Duodenal mucosa (tissue), 2 donors: ENCODE results near the gene CTSC.
"Not testable (repeated sequence)": the region's sequence is repeated elsewhere in the genome, so short reads cannot be mapped to it uniquely, and the experiment has no call there.

Source experiments
- H3K27ac ChIP-seq: one replicate; pipeline ENCODE4 v1.7.0; 2013; ENCODE audit warnings: low read depth, low read length
- H3K27me3 ChIP-seq, 2 donors: one replicate each; pipeline ENCODE4 v1.7.0; 2013; ENCODE audit warnings: low read length in 2 of 2, control low read depth in 1 of 2; ENCODE audit not compliant: insufficient read depth in 2 of 2, control insufficient read depth in 1 of 2
- H3K36me3 ChIP-seq, 2 donors: one replicate each; pipeline ENCODE4 v1.7.0; 2013; ENCODE audit warnings: low read length in 2 of 2, control low read depth in 1 of 2; ENCODE audit not compliant: insufficient read depth in 2 of 2, control insufficient read depth in 1 of 2
- H3K4me1 ChIP-seq, 2 donors: one replicate each; pipeline ENCODE4 v1.7.0; 2013; ENCODE audit warnings: low read length in 2 of 2, control low read depth in 1 of 2; ENCODE audit not compliant: insufficient read depth in 2 of 2, control insufficient read depth in 1 of 2
- H3K4me3 ChIP-seq, 2 donors: one replicate each; pipeline ENCODE4 v1.7.0; 2013; ENCODE audit warnings: low read length in 2 of 2, low read depth in 1 of 2
- H3K9ac ChIP-seq, 2 donors: one replicate each; pipeline ENCODE4 v1.7.0; 2013; ENCODE audit warnings: low read length in 2 of 2, low read depth in 1 of 2
- H3K9me3 ChIP-seq, 2 donors: one replicate each; pipeline ENCODE4 v1.7.0; 2013; ENCODE audit warnings: low read length in 2 of 2, control low read depth in 1 of 2; ENCODE audit not compliant: control insufficient read depth in 1 of 2

The CTSC gene

DNA sequence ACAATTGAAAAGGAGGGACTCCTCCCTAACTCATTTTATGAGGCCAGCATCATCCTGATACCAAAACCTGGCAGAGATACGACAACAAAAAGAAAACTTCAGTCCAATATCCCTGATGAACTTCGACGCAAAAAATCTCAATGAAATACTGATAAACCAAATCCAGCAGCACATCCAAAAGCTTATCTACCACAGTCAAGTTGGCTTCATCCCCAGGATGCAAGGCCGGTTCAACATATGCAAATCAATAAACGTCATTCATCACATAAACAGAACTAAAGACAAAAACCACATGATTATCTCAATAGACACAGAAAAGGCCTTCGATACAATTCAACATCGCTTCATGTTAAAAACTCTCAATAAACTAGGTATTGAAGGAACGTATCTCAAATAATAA is 14.7 kb downstream of the CTSC start:
- not testable (repeated sequence) for H3K9ac ChIP-seq, H3K9me3 ChIP-seq, H3K4me3 ChIP-seq, H3K27ac ChIP-seq, H3K27me3 ChIP-seq
- H3K36me3 ChIP-seq = peaks cover 13 to 15% of the 10 kb centered on the region in 2 donors
- peaks cover 2 to 16% of the 10 kb centered on the region in 2 donors for H3K4me1 ChIP-seq

GRCh38 chr11:88321412-88321811 is 16.1 kb downstream of the CTSC start:
- H3K9ac ChIP-seq, H3K4me3 ChIP-seq, H3K9me3 ChIP-seq, H3K27ac ChIP-seq, H3K27me3 ChIP-seq: not testable (repeated sequence)
- peaks cover 7 to 24% of the 10 kb centered on the region in 2 donors for H3K4me1 ChIP-seq
- peaks cover 9 to 15% of the 10 kb centered on the region in 2 donors for H3K36me3 ChIP-seq

DNA sequence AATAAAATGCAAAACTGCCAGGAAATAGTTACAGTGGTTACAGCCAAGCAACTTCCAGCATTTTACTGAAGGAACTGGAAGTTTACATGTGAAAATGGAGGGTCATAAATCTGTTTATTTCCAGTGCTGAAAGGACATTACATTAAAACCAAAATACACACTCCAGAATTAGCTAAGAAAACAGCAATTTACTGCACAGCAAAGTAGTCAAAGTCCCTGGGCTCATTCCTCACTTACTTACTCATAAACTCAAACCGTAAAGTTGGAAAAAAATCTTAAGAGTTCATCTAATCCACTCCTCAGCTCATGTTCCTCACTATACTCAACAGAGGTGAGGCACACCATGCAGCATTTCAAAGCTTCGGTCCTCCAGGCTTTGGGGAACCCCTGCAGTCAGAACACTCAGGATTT is 17.4 kb downstream of the CTSC start:
- H3K27ac ChIP-seq = no peak overlapping the region

DNA sequence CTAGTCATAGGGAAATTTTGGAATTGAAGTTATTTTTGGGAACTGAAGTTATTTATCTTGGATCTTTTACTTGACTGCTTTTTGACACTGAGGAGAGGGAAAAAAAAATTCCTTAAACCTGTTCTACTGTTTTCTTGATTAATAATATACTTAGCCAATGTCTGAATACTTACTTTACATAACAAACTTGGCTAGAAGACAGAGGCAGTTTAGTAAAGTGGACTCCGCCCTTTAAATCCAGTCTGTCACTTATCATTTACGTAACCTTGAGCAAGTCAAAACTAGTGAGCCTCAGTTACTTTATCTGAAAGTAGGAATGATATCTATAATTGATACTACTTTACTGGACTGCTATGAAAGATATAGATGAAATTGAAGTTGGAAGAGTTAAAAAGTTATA is 19.5 kb downstream of the CTSC start:
- H3K27ac ChIP-seq = no peak overlapping the region
- H3K9me3 ChIP-seq = peaks cover 0 to 2% of the 10 kb centered on the region in 2 donors
- no peaks in the 10 kb centered on the region for H3K27me3 ChIP-seq
- peaks cover 8 to 16% of the 10 kb centered on the region in 2 donors for H3K4me1 ChIP-seq
- H3K4me3 ChIP-seq = no peak overlapping the region
- H3K36me3 ChIP-seq = peaks cover 2 to 4% of the 10 kb centered on the region in 2 donors
- H3K9ac ChIP-seq = no peak overlapping the region

More for the DNA sequence above, 17.4 kb downstream of the CTSC start:
- Histone ChIP-seq H3K4me3 (no peak overlapping the region), H3K27me3 (no peaks in the 10 kb centered on the region), H3K9me3 (peaks cover 0 to 2% of the 10 kb centered on the region in 2 donors), H3K36me3 (peaks cover 6 to 13% of the 10 kb centered on the region in 2 donors), H3K9ac (no peak overlapping the region), H3K4me1 (peaks cover 8 to 23% of the 10 kb centered on the region in 2 donors)

DNA sequence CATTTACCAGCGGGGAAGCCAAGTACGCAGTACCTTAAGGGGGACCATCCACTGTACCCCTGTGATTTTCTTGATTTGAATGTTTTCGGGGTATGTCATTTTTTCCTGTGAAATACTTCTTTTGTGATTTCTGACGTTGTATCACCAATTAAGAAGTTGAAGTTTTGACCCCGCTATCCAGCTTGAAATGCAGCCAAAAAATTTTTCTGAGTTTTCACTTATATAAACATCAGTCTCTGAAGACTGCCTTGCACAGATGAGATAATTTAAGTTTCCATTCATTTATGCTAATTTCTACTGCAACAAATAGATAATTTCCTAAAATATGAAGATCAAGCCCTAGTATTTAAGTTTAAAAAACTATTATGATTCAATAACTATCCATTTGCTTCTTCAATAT is 20.0 kb downstream of the CTSC start:
- H3K27me3 ChIP-seq = no peaks in the 10 kb centered on the region
- H3K9ac ChIP-seq = no peak overlapping the region
- H3K4me3 ChIP-seq = no peak overlapping the region
- no peak overlapping the region for H3K27ac ChIP-seq
- peaks cover 8 to 16% of the 10 kb centered on the region in 2 donors for H3K4me1 ChIP-seq
- H3K9me3 ChIP-seq = peaks cover 0 to 2% of the 10 kb centered on the region in 2 donors
- H3K36me3 ChIP-seq = peaks cover 2 to 4% of the 10 kb centered on the region in 2 donors

- Histone ChIP-seq H3K9me3 (no peaks in the 10 kb centered on the region), H3K4me3 (peak overlapping the region in 1 of 2 donors; percentile 19), H3K27ac (peak overlapping the region; percentile 2), H3K9ac (no peak overlapping the region), H3K27me3 (no peaks in the 10 kb centered on the region), H3K4me1 (peaks cover 8 to 16% of the 10 kb centered on the region in 2 donors), H3K36me3 (peaks cover 4 to 5% of the 10 kb centered on the region in 2 donors)
Measured at GRCh38 chr11:88315981-88316441, 21.5 kb downstream of the CTSC start.

- Histone ChIP-seq H3K27ac (no peak overlapping the region), H3K9me3 (no peaks in the 10 kb centered on the region), H3K4me3 (no peak overlapping the region), H3K4me1 (peaks cover 8 to 12% of the 10 kb centered on the region in 2 donors), H3K27me3 (no peaks in the 10 kb centered on the region), H3K36me3 (peaks cover under 1 to 9% of the 10 kb centered on the region in 2 donors), H3K9ac (no peak overlapping the region)
Measured at GRCh38 chr11:88315015-88315414, 22.5 kb downstream of the CTSC start.

DNA sequence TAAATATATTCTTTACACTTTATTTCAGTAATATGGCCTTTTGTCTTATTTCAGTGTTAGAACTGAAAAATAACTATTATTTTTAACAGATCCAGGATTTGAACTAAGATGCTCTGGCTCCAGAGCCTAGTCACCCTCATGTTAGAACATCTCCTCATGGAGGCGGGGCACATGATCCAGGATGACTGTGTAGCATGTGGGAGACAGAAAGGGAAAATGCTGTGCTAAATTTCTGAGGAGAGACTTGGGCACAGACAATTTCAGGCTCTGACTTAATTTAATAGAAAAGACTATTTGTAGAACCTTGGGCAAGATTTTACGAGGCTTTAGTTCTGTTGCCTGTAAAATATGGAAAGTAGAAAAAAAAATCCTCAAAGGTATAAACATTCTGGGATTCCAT is 24.1 kb downstream of the CTSC start:
- peaks cover 8 to 11% of the 10 kb centered on the region in 2 donors for H3K4me1 ChIP-seq
- H3K36me3 ChIP-seq = peaks cover 6 to 16% of the 10 kb centered on the region in 2 donors
- no peaks in the 10 kb centered on the region for H3K27me3 ChIP-seq
- H3K9ac ChIP-seq = no peak overlapping the region
- no peak overlapping the region for H3K4me3 ChIP-seq
- no peaks in the 10 kb centered on the region for H3K9me3 ChIP-seq
- no peak overlapping the region for H3K27ac ChIP-seq

DNA sequence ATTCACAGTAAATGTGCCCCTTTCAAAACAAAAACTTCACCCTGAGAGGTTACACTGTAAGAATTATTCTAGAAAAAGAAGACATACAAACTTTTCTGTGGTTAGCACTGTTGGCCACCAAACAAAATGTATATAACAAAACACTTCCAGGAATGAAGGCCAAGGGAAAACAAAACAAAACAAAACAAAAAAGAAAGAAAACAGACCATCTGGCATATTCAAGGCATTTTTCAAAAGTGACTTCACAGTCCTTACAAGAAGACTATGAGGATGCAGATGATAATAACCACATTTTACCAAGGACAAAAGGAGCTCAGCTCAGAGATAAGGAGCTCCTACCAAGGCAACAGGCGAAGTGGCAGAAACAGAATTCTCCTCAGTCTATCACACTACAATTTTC is 24.9 kb downstream of the CTSC start:
- H3K27ac ChIP-seq = no peak overlapping the region

GRCh38 chr11:88310246-88310645 is 27.3 kb downstream of the CTSC start:
- H3K36me3 ChIP-seq = peaks cover 6 to 38% of the 10 kb centered on the region in 2 donors
- no peaks in the 10 kb centered on the region for H3K27me3 ChIP-seq
- no peaks in the 10 kb centered on the region for H3K9me3 ChIP-seq
- no peak overlapping the region for H3K9ac ChIP-seq
- H3K4me3 ChIP-seq = no peak overlapping the region
- H3K27ac ChIP-seq = no peak overlapping the region
- no peaks in the 10 kb centered on the region for H3K4me1 ChIP-seq

More for the DNA sequence above, 24.9 kb downstream of the CTSC start:
- peaks cover 7 to 8% of the 10 kb centered on the region in 2 donors for H3K4me1 ChIP-seq
- no peak overlapping the region for H3K4me3 ChIP-seq
- H3K36me3 ChIP-seq = peaks cover 6 to 22% of the 10 kb centered on the region in 2 donors
- no peaks in the 10 kb centered on the region for H3K27me3 ChIP-seq
- no peak overlapping the region for H3K9ac ChIP-seq
- no peaks in the 10 kb centered on the region for H3K9me3 ChIP-seq
